Breast epithelium (tissue), 3 donors: Measurements from ENCODE around the gene KAT2B.

Experiments
- POLR2A ChIP-seq: fragments of 450-650 bp; IDR thresholded peaks from one replicate; pipeline ENCODE4 v1.6.1; 2016; ENCODE audit warnings: antibody characterized with exemption, mild to moderate bottlenecking, moderate library complexity
- TF ChIP-seq, protein P1 (sequence below), 3 donors: fragments of 450-650 bp; IDR thresholded peaks; one replicate each; pipeline ENCODE4 v1.5.1; 2016 to 2017; ENCODE audit warnings: antibody characterized with exemption in 3 of 3, mild to moderate bottlenecking in 3 of 3, moderate library complexity in 3 of 3

DNA sequence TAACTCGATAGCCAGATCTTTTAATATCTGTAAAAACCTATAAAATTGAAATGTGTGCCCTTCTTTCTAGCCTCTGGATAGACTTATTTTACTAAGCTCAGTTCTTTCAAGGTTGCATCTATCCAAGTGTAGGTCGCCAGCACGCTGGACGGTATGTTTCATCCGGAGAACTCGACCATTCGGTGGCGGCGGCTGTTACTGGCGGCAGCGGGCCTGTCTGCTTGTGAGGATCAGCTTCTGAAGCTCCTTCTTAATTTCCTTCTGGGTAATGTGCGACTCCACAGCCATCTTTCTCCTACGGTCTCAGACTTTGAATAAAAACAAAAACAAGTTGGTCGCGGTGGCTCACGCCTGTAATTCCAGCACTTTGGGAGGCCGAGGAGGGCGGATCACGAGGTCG lies 32.3 kb upstream of the KAT2B start:
- no peak for TF ChIP-seq POLR2A
- TF ChIP-seq, protein P1, sequence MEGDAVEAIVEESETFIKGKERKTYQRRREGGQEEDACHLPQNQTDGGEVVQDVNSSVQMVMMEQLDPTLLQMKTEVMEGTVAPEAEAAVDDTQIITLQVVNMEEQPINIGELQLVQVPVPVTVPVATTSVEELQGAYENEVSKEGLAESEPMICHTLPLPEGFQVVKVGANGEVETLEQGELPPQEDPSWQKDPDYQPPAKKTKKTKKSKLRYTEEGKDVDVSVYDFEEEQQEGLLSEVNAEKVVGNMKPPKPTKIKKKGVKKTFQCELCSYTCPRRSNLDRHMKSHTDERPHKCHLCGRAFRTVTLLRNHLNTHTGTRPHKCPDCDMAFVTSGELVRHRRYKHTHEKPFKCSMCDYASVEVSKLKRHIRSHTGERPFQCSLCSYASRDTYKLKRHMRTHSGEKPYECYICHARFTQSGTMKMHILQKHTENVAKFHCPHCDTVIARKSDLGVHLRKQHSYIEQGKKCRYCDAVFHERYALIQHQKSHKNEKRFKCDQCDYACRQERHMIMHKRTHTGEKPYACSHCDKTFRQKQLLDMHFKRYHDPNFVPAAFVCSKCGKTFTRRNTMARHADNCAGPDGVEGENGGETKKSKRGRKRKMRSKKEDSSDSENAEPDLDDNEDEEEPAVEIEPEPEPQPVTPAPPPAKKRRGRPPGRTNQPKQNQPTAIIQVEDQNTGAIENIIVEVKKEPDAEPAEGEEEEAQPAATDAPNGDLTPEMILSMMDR (IDR thresholded peaks at IDR 0.05), result no peak
